KOPT-K1 (cell line): ENCODE results near the gene METTL1.
"Not testable (repeated sequence)": the region's sequence is repeated elsewhere in the genome, so short reads cannot be mapped to it uniquely, and the experiment has no call there.

Source experiments
- H3K27ac ChIP-seq: fragments of 200-600 bp; sonication (generic); 2 replicates; pipeline ENCODE4 v1.5.1; 2016; ENCODE audit warnings: antibody characterized with exemption, mild to moderate bottlenecking, low read depth, low read length; ENCODE audit not compliant: poor library complexity, severe bottlenecking
- H3K36me3 ChIP-seq: fragments of 200-600 bp; sonication (generic); 2 replicates; pipeline ENCODE4 v1.5.1; 2017; ENCODE audit warnings: antibody characterized with exemption, mild to moderate bottlenecking, low read length, moderate library complexity; ENCODE audit not compliant: insufficient read depth
- H3K9me3 ChIP-seq: fragments of 200-600 bp; sonication (generic); 2 replicates; pipeline ENCODE4 v1.5.1; 2017; ENCODE audit warnings: antibody characterized with exemption, low read length, mild to moderate bottlenecking; ENCODE audit not compliant: insufficient read depth, poor library complexity, severe bottlenecking

METTL1 gene

GRCh38 chr12:57771873-57772428, at the start of gene METTL1:
Gene METTL1, minus strand, starts transcription at chr12:57772105. Its CDS starts 22 bp downstream, at chr12:57772083.
- Histone ChIP-seq H3K27ac (peak within 1 kb of the TSS; percentile 75), H3K9me3 (no peaks in the 10 kb centered on the region), H3K36me3 (peaks cover 39% of the 10 kb centered on the region)

GRCh38 chr12:57821015-57821414, 49.1 kb upstream of the METTL1 start:
- H3K36me3 ChIP-seq: peaks cover 78% of the 10 kb centered on the region
- not testable (repeated sequence) for H3K9me3 ChIP-seq, H3K27ac ChIP-seq

GRCh38 chr12:57820119-57820518, 48.2 kb upstream of the METTL1 start:
- H3K27ac ChIP-seq, H3K9me3 ChIP-seq: not testable (repeated sequence)
- peaks cover 69% of the 10 kb centered on the region for H3K36me3 ChIP-seq

DNA sequence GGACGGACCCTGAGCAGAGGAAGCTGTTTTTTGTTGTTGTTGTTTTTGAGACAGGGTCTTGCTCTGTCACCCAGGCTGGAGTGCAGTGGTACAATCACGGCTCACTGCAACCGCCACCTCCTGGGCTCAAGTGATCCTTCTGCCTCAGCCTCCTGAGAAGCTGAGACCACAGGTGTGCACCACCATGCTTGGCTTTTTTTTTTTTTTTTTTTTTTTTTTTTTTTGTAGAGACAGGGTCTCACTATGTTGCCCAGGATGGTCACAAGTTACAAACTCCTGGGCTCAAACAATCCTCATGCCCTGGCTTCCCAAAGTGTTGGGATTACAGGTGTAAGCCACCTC, 46.1 kb upstream of the METTL1 start:
- H3K36me3 ChIP-seq: peaks cover 47% of the 10 kb centered on the region
- H3K27ac ChIP-seq, H3K9me3 ChIP-seq: not testable (repeated sequence)

- no peaks in the 10 kb centered on the region for H3K9me3 ChIP-seq
- H3K36me3 ChIP-seq: peaks cover 42% of the 10 kb centered on the region
- no peak overlapping the region for H3K27ac ChIP-seq
Observed at GRCh38 chr12:57817261-57817989, 45.5 kb upstream of the METTL1 start.

DNA sequence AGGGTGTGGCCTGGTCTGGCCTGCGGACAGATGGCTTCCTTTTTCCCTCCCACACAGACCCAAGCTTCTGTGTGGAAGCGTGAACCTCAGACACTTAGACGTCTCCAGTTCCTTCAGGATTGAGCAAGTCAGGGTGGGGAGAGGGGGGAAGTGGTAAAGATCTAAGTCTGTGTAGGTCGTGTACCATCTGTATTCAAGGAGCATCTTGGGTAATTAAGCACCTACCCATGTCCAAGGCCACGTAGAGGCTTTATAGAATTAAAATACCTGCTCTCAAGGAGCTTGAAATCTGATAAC, 44.9 kb upstream of the METTL1 start:
- Histone ChIP-seq H3K27ac (no peak overlapping the region), H3K36me3 (peaks cover 36% of the 10 kb centered on the region), H3K9me3 (no peaks in the 10 kb centered on the region)

DNA sequence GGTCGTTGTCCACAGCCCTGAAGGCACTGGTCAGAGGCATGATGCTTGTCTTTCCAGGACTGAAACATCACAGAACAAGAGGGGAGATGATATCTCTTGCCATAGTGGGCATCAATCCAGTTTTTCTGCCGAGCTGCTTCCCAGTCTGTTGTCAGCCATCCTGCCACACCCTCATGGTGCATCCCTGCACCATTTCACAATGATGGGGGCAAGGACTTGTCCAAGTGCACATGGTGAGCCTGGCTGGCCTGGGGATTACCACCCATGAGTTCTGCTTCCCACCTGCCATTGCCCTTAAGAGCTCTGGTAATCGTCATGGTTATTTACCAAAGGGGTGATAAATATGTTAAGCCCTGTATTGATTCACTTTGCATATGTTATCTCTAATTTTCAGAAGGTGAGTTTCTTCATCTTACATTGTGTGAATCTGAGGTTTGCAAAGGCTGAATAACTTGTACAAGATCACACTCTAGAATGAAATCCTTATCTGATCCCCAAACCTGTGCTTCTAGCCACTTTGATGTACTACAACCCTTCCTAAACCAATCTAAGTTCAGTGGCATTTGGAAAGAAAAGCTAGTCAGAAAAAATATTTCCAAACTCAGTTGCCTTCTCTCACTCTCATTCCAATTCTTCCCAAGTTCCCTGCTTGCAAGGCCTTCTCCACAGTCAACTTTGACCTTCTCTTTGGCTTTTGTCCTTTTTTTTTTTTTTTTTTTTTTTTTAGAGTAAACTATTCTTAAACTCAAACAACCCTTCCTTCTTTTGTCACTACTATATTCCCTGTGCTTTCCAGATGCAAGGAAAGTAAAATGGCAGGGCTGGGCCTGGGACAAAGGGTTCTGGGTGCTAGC, 44.3 kb upstream of the METTL1 start:
- Histone ChIP-seq H3K36me3 (peaks cover 30% of the 10 kb centered on the region), H3K27ac (no peak overlapping the region), H3K9me3 (no peaks in the 10 kb centered on the region)

DNA sequence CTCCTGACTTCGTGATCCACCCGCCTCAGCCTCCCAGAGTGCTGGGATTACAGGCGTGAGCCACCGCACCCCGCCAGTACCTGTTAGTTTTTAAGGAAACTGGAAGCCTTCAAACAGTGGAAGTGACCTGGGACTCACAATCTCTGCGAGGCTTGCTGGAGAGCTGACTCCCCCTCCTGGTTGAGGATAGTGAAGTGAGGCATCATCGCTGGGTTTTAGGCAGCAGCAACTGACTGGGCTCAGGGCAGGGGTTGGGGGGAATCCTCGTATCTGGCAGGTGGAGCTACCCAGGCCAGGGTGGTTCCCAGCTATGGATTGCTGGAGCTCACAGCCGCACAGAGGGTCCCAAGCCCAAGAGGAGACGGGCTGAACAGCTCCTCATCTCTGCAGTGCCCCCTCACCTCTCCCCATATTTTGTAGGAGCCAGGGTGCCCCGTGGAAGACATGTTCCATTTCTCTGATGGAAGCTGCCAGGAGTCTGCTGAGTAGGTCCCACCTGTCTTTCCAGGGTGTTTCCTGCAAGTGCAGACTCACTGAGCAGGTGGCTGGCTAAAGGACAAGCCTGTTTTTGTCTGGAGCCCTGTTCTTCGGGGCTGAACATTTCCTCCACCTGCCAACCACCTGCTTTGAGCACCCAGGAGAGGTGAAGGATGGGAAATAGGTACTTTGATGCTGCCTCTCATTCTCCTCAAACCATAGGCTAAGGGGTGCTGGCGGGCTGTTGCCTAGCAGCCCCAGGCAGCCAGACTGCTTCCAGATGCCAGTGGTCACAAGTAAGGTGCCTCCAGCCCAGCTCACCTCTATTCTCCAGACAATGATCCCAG, 43.5 kb upstream of the METTL1 start:
- Histone ChIP-seq H3K27ac (no peak overlapping the region), H3K9me3 (no peaks in the 10 kb centered on the region), H3K36me3 (peaks cover 26% of the 10 kb centered on the region)

DNA sequence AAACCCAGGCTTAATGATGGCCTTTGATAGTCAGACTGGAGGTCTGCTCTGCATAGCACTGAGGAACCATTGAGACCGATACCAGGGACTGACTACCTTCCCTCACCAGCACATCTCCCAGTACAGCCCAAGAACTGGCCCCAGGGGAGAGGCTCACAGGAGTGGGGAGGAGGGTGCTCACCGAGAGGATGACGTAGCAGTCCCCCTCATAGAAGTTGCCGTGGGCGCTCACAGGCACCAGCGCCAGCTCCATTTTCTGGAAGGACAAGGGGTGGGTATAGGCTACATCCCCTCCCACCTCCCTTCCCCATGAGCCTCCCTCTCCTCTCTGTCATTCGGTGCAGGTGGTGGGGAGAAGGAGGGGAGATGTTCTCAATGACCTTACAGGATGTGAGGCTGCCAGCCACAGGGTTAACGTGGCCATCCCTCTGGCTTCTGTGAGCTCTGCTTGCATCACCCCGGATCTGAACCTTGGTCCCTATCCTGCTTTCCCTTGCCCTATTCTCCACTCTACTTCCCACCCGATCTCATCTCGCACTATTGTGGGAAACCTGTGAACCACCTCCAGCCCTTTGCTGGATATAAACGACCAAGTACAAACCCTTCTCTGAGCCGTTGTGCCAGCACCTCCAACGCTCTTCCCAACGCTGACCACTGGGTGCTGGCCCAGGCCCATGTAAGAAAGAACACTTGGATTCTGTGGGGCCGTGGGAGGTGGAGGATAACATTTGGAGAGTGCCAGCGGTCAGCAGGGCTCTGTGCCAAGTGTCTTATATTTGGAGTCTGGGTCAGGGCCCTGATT, 42.3 kb upstream of the METTL1 start:
- Histone ChIP-seq H3K27ac (no peak overlapping the region), H3K36me3 (peaks cover 22% of the 10 kb centered on the region), H3K9me3 (no peaks in the 10 kb centered on the region)

DNA sequence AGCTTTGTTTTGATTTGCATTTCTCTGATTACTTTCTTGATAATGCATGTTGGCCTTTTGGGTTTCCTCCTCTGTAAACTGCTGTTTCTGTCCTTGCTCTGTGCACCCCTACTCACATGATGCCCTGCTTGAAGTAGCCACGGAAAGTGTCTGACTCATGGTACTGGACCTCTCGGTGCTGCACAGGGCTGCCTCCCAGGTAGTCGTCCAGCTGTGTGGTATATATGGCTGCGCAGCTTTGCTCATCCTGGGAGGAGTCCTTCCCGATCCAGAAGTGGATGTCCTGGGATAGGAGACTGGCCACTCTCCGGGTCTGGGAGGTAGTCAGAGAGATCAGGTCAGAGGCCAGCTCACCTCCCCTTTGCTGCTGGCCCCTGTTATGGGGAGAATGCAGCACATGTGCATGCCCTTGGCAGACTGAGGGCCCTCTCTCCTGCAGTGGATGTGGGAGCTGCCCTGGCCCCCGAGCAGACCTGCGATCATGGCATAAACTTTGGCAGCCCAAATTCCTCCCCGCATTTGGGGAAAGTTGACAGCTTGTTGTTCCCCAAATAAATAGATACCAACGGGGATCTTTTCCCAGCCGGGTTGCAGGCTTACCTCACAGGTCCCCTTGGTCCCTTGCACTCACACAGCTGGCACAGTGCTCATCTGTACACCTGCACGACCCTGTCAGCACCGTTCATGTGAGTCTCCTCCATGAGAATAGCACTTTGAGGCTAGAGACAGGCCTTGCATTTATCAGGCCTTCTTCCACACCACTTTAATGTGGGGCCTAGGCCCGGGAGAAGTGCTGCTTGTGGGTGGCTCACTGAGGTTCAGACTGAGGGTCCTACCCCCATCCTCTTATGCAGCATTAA, 41.4 kb upstream of the METTL1 start:
- Histone ChIP-seq H3K9me3 (no peaks in the 10 kb centered on the region), H3K27ac (no peak overlapping the region), H3K36me3 (peaks cover 22% of the 10 kb centered on the region; the same call in 1 of the 2 replicates)

DNA sequence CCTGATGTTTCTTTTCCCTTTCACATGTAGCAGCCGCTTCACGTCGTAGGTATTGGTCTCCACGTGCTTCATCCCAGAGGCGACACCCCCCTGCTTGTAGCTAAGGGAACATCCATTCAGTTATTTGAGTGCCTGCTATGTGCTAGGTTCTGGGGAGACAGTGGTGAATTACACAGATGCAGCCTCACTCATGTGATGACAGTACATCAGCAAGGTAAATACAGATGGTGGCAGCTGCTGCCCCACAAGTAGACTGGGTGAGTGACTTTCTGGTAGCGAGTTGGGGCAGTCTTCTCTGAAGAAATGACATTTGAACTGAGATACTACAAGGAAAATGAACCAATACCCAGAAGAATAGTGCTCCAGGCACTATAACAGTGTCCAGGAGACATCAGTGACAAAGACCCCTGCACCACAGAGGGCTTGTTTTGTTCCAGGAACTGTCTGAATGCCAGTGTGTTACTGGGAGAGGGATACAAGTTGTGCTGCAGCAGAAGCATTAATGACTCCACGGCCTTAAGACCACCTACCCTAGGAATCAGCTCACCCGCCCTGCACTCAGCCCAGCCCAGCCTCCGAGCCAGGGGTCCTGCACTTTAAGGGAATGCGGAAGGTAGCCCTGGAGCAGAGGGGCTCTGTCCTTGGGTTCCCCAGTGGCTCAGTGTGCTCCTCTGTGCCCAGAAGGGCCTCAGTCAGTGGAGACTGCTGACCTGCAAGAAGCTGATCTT, 39.3 kb upstream of the METTL1 start:
- Histone ChIP-seq H3K36me3 (peaks cover 41% of the 10 kb centered on the region), H3K9me3 (no peaks in the 10 kb centered on the region), H3K27ac (no peak overlapping the region)

- Histone ChIP-seq H3K36me3 (peaks cover 42% of the 10 kb centered on the region), H3K9me3 (no peaks in the 10 kb centered on the region), H3K27ac (no peak overlapping the region)
Observed at GRCh38 chr12:57810450-57810849, 38.5 kb upstream of the METTL1 start.

DNA sequence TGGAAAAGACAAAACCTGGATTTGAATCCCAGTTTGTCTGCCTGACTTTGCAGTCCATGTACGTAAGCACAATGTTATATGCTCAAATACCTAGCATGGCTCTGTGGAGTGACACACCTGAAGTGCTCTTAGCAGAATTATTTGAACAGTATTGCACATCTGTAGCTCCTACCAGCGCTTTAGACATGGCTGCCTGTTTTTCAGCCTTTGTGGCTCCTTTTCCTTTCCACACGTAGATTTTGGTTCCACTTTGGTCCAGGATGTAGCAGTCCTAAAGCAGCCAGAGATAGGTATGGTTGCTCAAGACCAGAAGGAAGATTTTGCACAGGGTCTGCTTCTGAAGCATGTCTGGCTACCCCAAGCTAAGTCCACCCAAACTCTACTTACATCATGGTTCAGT, 37.5 kb upstream of the METTL1 start:
- H3K36me3 ChIP-seq: peaks cover 46% of the 10 kb centered on the region
- H3K27ac ChIP-seq: no peak overlapping the region
- no peaks in the 10 kb centered on the region for H3K9me3 ChIP-seq
